ENCODE measurements around the gene ARPC1B.
"Not testable (repeated sequence)": the region's sequence is repeated elsewhere in the genome, so short reads cannot be mapped to it uniquely, and the experiment has no call there.

Gene ARPC1B

GRCh38 chr7:99379043-99379577, 4.6 kb downstream of the ARPC1B start:
- TF ChIP-seq CTCF (IDR thresholded peaks at IDR 0.05; ENCODE audit: extremely low read depth, insufficient read depth, missing control alignments), result no peak
- in situ Hi-C loops (cut with MboI; ENCODE audit: low pct_unique_long_range_greater_than_20kb, low sequenced_read_pairs, unreplicated experiment), result no loop called here
- DNase-seq (ENCODE audit: low spot score), result peak; percentile 65

GRCh38 chr7:99379693-99380031, 5.1 kb downstream of the ARPC1B start:
- in situ Hi-C loops (cut with MboI; ENCODE audit: low pct_unique_long_range_greater_than_20kb, low sequenced_read_pairs, unreplicated experiment); DNase-seq (ENCODE audit: low spot score): not testable (repeated sequence)

GRCh38 chr7:99380032-99380822, 5.7 kb downstream of the ARPC1B start:
- DNase-seq (ENCODE audit: low spot score), result peak; percentile 76
- in situ Hi-C loops (cut with MboI; ENCODE audit: low pct_unique_long_range_greater_than_20kb, low sequenced_read_pairs, unreplicated experiment), result no loop called here
- no peak for TF ChIP-seq CTCF (IDR thresholded peaks at IDR 0.05; ENCODE audit: extremely low read depth, insufficient read depth, missing control alignments)

GRCh38 chr7:99380823-99381663, 6.5 kb downstream of the ARPC1B start:
- no peak for TF ChIP-seq CTCF (IDR thresholded peaks at IDR 0.05; ENCODE audit: extremely low read depth, insufficient read depth, missing control alignments)
- DNase-seq (ENCODE audit: low spot score), result peak; percentile 87
- in situ Hi-C loops (cut with MboI; ENCODE audit: low pct_unique_long_range_greater_than_20kb, low sequenced_read_pairs, unreplicated experiment), result no loop called here

- in situ Hi-C loops (cut with MboI; ENCODE audit: low pct_unique_long_range_greater_than_20kb, low sequenced_read_pairs, unreplicated experiment), result no loop called here
Observed at GRCh38 chr7:99381664-99382075, 7.1 kb downstream of the ARPC1B start.

GRCh38 chr7:99383203-99383602, 8.7 kb downstream of the ARPC1B start:
- in situ Hi-C loops (cut with MboI; ENCODE audit: low pct_unique_long_range_greater_than_20kb, low sequenced_read_pairs, unreplicated experiment), result no loop called here
- no peak for TF ChIP-seq CTCF (IDR thresholded peaks at IDR 0.05; ENCODE audit: extremely low read depth, insufficient read depth, missing control alignments)
- no peak for DNase-seq (ENCODE audit: low spot score)

More at GRCh38 chr7:99381664-99382075, 7.1 kb downstream of the ARPC1B start:
- DNase-seq (ENCODE audit: low spot score), result no peak
- no peak for TF ChIP-seq CTCF (IDR thresholded peaks at IDR 0.05; ENCODE audit: extremely low read depth, insufficient read depth, missing control alignments)

Data from GM13977 (cell line).